ENCODE data around the gene MPP2.
"Not testable (repeated sequence)": the region's sequence is repeated elsewhere in the genome, so short reads cannot be mapped to it uniquely, and the experiment has no call there.

Gene MPP2, protein sequence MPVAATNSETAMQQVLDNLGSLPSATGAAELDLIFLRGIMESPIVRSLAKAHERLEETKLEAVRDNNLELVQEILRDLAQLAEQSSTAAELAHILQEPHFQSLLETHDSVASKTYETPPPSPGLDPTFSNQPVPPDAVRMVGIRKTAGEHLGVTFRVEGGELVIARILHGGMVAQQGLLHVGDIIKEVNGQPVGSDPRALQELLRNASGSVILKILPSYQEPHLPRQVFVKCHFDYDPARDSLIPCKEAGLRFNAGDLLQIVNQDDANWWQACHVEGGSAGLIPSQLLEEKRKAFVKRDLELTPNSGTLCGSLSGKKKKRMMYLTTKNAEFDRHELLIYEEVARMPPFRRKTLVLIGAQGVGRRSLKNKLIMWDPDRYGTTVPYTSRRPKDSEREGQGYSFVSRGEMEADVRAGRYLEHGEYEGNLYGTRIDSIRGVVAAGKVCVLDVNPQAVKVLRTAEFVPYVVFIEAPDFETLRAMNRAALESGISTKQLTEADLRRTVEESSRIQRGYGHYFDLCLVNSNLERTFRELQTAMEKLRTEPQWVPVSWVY

GRCh38 chr17:43907425-43907981 is at the start of gene MPP2:
Gene MPP2 (minus strand): TSS chr17:43907536. CDS start chr17:43904460, 3,076 bp downstream.
- peaks cover 26% of the 10 kb centered on the region for H3K27me3 Mint-ChIP-seq
- no peaks in the 10 kb centered on the region for H3K9me3 Mint-ChIP-seq
- no peak within 1 kb of the TSS for H3K27ac Mint-ChIP-seq
- H3K4me3 Mint-ChIP-seq = peak within 1 kb of the TSS; percentile 47
- peaks cover 9% of the 10 kb centered on the region for H3K4me1 Mint-ChIP-seq (ENCODE audit: low read depth)
- no peaks in the 10 kb centered on the region for H3K36me3 Mint-ChIP-seq (ENCODE audit: low read depth)

- Mint-ChIP-seq H3K4me3 (no peak overlapping the region), H3K36me3 (ENCODE audit: low read depth) (no peaks in the 10 kb centered on the region), H3K27me3 (peaks cover 35% of the 10 kb centered on the region), H3K27ac (no peak overlapping the region), H3K4me1 (ENCODE audit: low read depth) (peaks cover 4% of the 10 kb centered on the region), H3K9me3 (no peaks in the 10 kb centered on the region)
These were observed 48.9 kb upstream of the MPP2 start for GRCh38 chr17:43956222-43956621.

DNA sequence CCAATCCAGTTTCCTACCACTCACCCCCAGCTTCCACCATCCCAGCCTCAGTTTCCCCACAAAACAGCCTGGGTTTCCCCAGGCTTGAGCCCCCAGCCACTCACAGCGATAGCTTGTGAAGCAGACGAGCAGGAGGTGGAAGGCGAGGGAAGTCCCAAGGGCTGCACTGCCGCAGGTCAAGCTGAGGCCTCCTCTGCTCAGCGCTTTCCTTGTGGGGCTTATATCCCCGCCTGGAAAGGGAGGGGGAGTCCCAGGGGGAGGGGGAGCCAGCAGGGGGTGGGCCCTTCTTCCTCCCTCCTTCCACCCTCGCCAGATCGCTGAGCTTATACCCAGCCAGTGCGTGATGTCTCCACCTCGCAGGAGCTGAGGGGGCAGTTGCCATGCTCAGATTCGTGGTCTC is 46.4 kb upstream of the MPP2 start, which contains the start of gene PYY:
TSS of gene PYY (minus strand) at position 195 of the 400 bp plus-strand sequence. CDS start 457 bp downstream, outside the sequence.
- peaks cover 44% of the 10 kb centered on the region for H3K27me3 Mint-ChIP-seq

GRCh38 chr17:43952724-43953666 is 45.7 kb upstream of the MPP2 start:
- no peak overlapping the region for H3K4me3 Mint-ChIP-seq
- peaks cover 44% of the 10 kb centered on the region for H3K27me3 Mint-ChIP-seq
- no peaks in the 10 kb centered on the region for H3K9me3 Mint-ChIP-seq
- no peak overlapping the region for H3K27ac Mint-ChIP-seq
- H3K4me1 Mint-ChIP-seq (ENCODE audit: low read depth) = peaks cover 4% of the 10 kb centered on the region
- H3K36me3 Mint-ChIP-seq (ENCODE audit: low read depth) = no peaks in the 10 kb centered on the region

More for the DNA sequence above, 46.4 kb upstream of the MPP2 start, which contains the start of gene PYY:
- Mint-ChIP-seq H3K27ac (no peak within 1 kb of the TSS), H3K9me3 (no peaks in the 10 kb centered on the region), H3K4me1 (ENCODE audit: low read depth) (peaks cover 4% of the 10 kb centered on the region), H3K36me3 (ENCODE audit: low read depth) (no peaks in the 10 kb centered on the region), H3K4me3 (no peak within 1 kb of the TSS)

- Mint-ChIP-seq H3K4me3 (no peak overlapping the region), H3K9me3 (no peaks in the 10 kb centered on the region), H3K36me3 (ENCODE audit: low read depth) (no peaks in the 10 kb centered on the region), H3K27me3 (peaks cover 44% of the 10 kb centered on the region), H3K4me1 (ENCODE audit: low read depth) (peaks cover 4% of the 10 kb centered on the region), H3K27ac (no peak overlapping the region)
These were observed 45.0 kb upstream of the MPP2 start for GRCh38 chr17:43952351-43952723.

GRCh38 chr17:43951750-43952149 is 44.4 kb upstream of the MPP2 start:
- peaks cover 4% of the 10 kb centered on the region for H3K4me1 Mint-ChIP-seq (ENCODE audit: low read depth)
- peaks cover 44% of the 10 kb centered on the region for H3K27me3 Mint-ChIP-seq
- no peaks in the 10 kb centered on the region for H3K36me3 Mint-ChIP-seq (ENCODE audit: low read depth)
- no peaks in the 10 kb centered on the region for H3K9me3 Mint-ChIP-seq
- no peak overlapping the region for H3K27ac Mint-ChIP-seq
- H3K4me3 Mint-ChIP-seq = no peak overlapping the region

DNA sequence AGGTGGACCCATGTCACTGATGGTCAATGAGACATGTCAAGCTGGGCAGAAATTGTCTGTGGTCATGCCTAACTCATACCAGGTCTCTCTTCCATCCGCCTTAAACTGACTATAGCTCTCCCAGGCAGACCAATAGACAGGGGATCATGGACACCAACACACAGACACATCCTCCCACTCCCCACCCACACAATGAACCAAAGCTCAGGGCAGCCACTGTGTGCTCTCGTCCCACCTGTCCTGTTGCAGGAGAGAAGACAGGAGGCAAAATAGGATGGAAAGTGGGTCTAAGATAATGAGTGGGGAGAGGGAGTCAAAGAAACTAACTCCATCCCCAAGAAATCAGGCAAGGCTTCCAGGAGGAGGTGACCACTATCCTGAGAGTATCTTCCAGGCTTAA is 43.2 kb upstream of the MPP2 start:
- no peaks in the 10 kb centered on the region for H3K36me3 Mint-ChIP-seq (ENCODE audit: low read depth)
- H3K27me3 Mint-ChIP-seq = peaks cover 38% of the 10 kb centered on the region
- no peak overlapping the region for H3K4me3 Mint-ChIP-seq
- H3K9me3 Mint-ChIP-seq = no peaks in the 10 kb centered on the region
- no peak overlapping the region for H3K27ac Mint-ChIP-seq
- peaks cover 4% of the 10 kb centered on the region for H3K4me1 Mint-ChIP-seq (ENCODE audit: low read depth)

- Mint-ChIP-seq H3K27ac (no peak overlapping the region), H3K4me1 (ENCODE audit: low read depth) (peaks cover 4% of the 10 kb centered on the region), H3K36me3 (ENCODE audit: low read depth) (no peaks in the 10 kb centered on the region), H3K9me3 (no peaks in the 10 kb centered on the region), H3K27me3 (peaks cover 33% of the 10 kb centered on the region), H3K4me3 (no peak overlapping the region)
These were observed 42.4 kb upstream of the MPP2 start for GRCh38 chr17:43949781-43950180.

DNA sequence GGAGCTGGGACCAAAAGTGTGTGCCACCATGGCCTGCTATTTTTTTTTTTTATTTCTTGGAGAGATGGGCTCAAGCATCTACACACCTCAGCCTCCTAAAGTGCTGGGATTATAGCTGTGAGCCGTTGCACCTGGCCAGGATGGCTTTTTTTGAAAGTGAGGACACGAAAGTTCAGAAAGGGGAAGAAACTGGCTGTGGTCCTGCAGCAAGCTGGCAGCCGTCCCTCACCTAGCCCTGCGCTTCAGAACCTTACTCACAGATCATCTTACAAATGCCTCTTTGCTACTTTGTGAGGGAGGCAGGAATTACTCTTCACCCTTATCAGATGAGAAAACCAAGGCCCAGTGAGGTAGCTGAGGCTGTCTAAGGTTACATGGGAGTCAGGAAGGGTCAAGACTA is 39.4 kb upstream of the MPP2 start:
- H3K4me1 Mint-ChIP-seq (ENCODE audit: low read depth) = no peaks in the 10 kb centered on the region
- no peaks in the 10 kb centered on the region for H3K9me3 Mint-ChIP-seq
- no peak overlapping the region for H3K4me3 Mint-ChIP-seq
- peaks cover 14% of the 10 kb centered on the region for H3K27me3 Mint-ChIP-seq
- H3K36me3 Mint-ChIP-seq (ENCODE audit: low read depth) = no peaks in the 10 kb centered on the region
- no peak overlapping the region for H3K27ac Mint-ChIP-seq

DNA sequence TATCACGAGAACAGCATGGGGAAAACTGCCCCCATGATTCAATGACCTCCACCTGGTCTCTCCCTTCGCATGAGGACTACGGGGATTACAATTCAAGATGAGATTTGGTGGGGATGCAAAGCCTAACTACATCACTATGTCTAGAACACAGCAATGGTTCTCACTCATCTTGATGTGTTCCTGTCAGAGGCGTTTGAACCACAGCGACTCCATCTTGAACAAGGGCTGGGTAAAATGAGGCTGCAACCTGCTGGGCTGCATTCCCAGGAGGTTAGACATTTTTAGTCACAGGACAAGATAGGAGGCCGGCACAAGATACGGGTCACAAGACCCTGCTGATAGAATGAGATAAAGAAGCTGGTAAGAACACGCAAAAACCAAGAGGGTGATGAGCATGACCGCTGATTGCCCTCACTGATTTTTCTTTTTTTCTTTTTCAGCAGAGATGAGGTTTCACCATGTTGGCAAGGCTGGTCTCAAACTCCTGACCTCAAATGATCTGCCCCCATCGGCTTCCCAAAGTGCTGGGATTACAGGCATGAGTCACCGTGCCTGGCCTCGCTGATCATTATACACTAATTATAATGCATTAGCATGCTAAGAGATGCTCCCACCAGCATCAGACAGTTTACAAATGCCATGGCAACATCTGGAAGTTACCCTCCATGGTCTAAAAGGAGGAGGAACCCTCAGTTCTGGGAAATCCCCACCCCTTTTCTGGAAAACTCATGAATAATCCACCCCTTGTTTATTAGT is 37.9 kb upstream of the MPP2 start:
- H3K36me3 Mint-ChIP-seq (ENCODE audit: low read depth) = no peaks in the 10 kb centered on the region
- no peak overlapping the region for H3K27ac Mint-ChIP-seq
- H3K9me3 Mint-ChIP-seq = no peaks in the 10 kb centered on the region
- peaks cover 3% of the 10 kb centered on the region for H3K27me3 Mint-ChIP-seq
- H3K4me3 Mint-ChIP-seq = no peak overlapping the region
- no peaks in the 10 kb centered on the region for H3K4me1 Mint-ChIP-seq (ENCODE audit: low read depth)

DNA sequence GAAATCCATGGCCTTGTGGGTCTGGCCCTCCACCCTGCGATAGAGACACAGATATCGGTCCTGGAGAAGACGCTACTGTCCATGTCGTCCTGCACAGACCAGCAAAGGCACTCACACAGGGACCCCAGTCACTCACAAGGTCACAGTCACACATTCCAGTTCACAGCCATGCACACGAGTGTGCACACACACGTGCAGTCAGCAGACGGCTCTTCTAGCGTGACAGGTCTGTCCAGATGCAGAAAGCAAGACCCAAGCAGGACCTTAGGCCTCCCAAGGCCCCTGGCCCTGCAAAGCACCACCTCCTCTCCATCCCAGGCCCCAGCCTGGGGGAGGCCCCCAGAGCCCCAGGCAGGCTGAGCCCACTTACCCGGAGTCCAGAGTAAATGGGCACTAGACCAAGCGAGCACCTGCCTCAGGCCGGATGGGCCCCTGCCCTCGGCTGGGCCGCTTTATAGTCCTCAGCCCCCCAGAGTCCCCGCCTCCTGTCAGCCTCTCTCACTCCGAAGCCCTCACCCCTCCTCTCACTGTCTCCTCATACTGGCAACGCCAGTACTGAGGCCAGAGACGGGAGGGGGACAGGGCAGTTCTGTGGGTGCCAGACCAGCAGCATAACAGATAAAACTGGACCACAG is 34.8 kb upstream of the MPP2 start, which contains the start of gene PPY:
TSS of gene PPY (minus strand) at position 426 of the 635 bp plus-strand sequence. CDS start 822 bp downstream, outside the sequence.
- no peaks in the 10 kb centered on the region for H3K36me3 Mint-ChIP-seq (ENCODE audit: low read depth)
- peaks cover 3% of the 10 kb centered on the region for H3K27me3 Mint-ChIP-seq
- no peak within 1 kb of the TSS for H3K27ac Mint-ChIP-seq
- no peak within 1 kb of the TSS for H3K4me3 Mint-ChIP-seq
- no peaks in the 10 kb centered on the region for H3K9me3 Mint-ChIP-seq
- H3K4me1 Mint-ChIP-seq (ENCODE audit: low read depth) = peaks cover 8% of the 10 kb centered on the region

DNA sequence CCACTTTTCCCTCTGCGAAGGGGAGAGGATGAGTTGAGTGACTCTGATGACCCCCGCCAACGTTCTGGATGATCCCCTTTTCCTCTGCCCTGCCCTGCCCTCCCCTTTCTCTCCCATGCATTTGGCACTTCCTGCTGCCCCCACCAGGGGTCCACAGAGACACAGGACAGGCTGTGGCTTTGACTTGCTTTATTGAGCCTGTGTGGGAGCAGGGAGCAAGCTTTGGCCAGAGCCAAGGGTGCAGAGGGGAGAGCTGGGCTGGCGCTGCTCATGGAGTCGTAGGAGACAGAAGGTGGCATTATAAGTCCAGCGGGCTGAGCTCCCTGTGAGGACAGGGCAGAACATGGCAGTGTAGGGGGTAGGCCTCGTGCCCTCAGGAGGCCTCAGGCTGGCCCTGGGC is 33.3 kb upstream of the MPP2 start:
- Mint-ChIP-seq H3K27ac (no peak overlapping the region), H3K36me3 (ENCODE audit: low read depth) (no peaks in the 10 kb centered on the region), H3K4me1 (ENCODE audit: low read depth) (peaks cover 8% of the 10 kb centered on the region), H3K9me3 (no peaks in the 10 kb centered on the region), H3K4me3 (no peak overlapping the region), H3K27me3 (peaks cover 4% of the 10 kb centered on the region)

DNA sequence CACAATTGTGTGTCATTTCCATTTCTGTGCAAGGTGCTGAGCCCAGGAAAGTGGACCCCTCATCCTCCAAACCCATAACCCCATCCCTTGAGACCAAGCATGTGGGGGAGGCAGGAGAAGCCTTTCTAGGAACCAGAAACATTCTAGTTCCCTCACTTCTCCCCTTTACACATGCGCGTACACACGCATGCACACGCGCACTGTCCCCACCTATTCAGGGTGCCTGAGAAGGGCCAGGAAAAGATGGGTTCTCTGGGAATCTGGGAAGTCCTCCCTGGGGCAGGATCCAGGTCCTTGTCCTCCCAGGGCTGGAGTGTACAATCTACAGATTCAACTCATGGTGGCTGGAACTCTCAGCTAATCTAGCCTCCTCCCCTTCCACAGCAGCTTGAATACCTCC is 32.5 kb upstream of the MPP2 start:
- Mint-ChIP-seq H3K36me3 (ENCODE audit: low read depth) (no peaks in the 10 kb centered on the region), H3K27ac (no peak overlapping the region), H3K27me3 (peaks cover 4% of the 10 kb centered on the region), H3K4me3 (no peak overlapping the region), H3K9me3 (no peaks in the 10 kb centered on the region), H3K4me1 (ENCODE audit: low read depth) (peaks cover 8% of the 10 kb centered on the region)

- not testable (repeated sequence) for H3K4me1 Mint-ChIP-seq (ENCODE audit: low read depth); H3K36me3 Mint-ChIP-seq (ENCODE audit: low read depth); H3K27me3 Mint-ChIP-seq; H3K9me3 Mint-ChIP-seq; H3K27ac Mint-ChIP-seq; H3K4me3 Mint-ChIP-seq
These were observed 32.1 kb upstream of the MPP2 start for GRCh38 chr17:43939452-43939851.

Measured in stimulated activated naive CD8-positive, alpha-beta T cell treated with anti-CD3 and anti-CD28 coated beads, Interleukin-15, Interleukin-2, amounts not matched to agents 100 ng/mL and 50 ng/mL, for 24 hours (primary cell).